GM12878 (cell line): ENCODE data around the gene ZDHHC17. TPM values are rescaled to one million over a fixed set of nuclear protein-coding genes. Genes with fewer than 3 reads are reported as not detected.

Experiments used
- ATAC-seq: fragments of 200-7000 bp; cut with Tn5 transposase; 3 replicates; pipeline ENCODE4 v1.9.1; 2020; ENCODE audit warnings: mild to moderate bottlenecking, moderate library complexity
- BruUV-seq: library from RNA; stranded (reverse); fragments of 400-500 nt; replicated peaks from 2 replicates; lab custom pipeline; 2021; lab: Mats Ljungman, UMichigan
- CTCF ChIA-PET: fragments of 300-600 bp; sonication (Branson Sonifier 250); formaldehyde crosslinking; extraction: SDS; loops from one replicate; lab custom pipeline; 2021; ENCODE audit warnings: inconsistent platforms; lab: Yijun Ruan, JAX
- POLR2A ChIA-PET: fragments of 350-600 bp; formaldehyde crosslinking; extraction: SDS; loops from one replicate; lab custom pipeline; 2021; ENCODE audit warnings: inconsistent platforms; lab: Charles Lee
- RAD21 ChIA-PET: fragments of 300-600 bp; sonication (Branson Sonifier 250); formaldehyde crosslinking; loops from one replicate; lab custom pipeline; 2023; ENCODE audit warnings: antibody characterized with exemption; ENCODE audit not compliant: unreplicated experiment; lab: Charles Lee
- SMC1A ChIA-PET: fragments of 300-600 bp; sonication (Branson Sonifier 250); formaldehyde crosslinking; loops from one replicate; lab custom pipeline; 2023; ENCODE audit not compliant: unreplicated experiment, uncharacterized antibody; lab: Charles Lee
- DNase-seq: peaks from one replicate; pipeline ENCODE4 v3.0.0-alpha.2; 2011; ENCODE audit warnings: low read depth, low spot score
- FAIRE-seq: peaks from 3 replicates; lab custom pipeline; 2011; peaks lifted over from hg19 to GRCh38; lab: Jason Lieb, UNC
- H2AFZ ChIP-seq: 2 replicates; pipeline ENCODE4 v1.6.0; 2011; ENCODE audit warnings: low read depth, low read length, control low read depth; ENCODE audit not compliant: control insufficient read depth
- H3K27ac ChIP-seq: 2 replicates; pipeline ENCODE4 v1.5.1; 2011; ENCODE audit warnings: control low read depth; ENCODE audit not compliant: control insufficient read depth, insufficient read depth
- H3K27me3 ChIP-seq, 2 experiments: replicated peaks in 1 of 2; 2 replicates each; pipeline versions ENCODE4 v1.6.0 to v1.6.1; 2011; ENCODE audit warnings: low read length in 1 of 2; ENCODE audit not compliant: control insufficient read depth in 2 of 2, insufficient read depth in 2 of 2
- H3K36me3 ChIP-seq, 2 experiments: 2 replicates each; pipeline ENCODE4 v1.5.1; 2011; ENCODE audit warnings: low read length in 1 of 2; ENCODE audit not compliant: control insufficient read depth in 2 of 2, insufficient read depth in 2 of 2
- H3K4me1 ChIP-seq: 2 replicates; pipeline ENCODE4 v1.6.1; 2011; ENCODE audit warnings: mild to moderate bottlenecking, low read length, moderate library complexity, mixed read lengths; ENCODE audit not compliant: control insufficient read depth, insufficient read depth
- H3K4me2 ChIP-seq: 2 replicates; pipeline ENCODE4 v1.6.0; 2011; ENCODE audit warnings: control low read depth; ENCODE audit not compliant: control insufficient read depth, insufficient read depth
- H3K4me3 ChIP-seq: fragments of 200-600 bp; sonication (generic); 2 replicates; pipeline ENCODE4 v1.5.1; 2016
- H3K79me2 ChIP-seq: 2 replicates; pipeline ENCODE4 v1.6.0; 2011; ENCODE audit warnings: low read length; ENCODE audit not compliant: control insufficient read depth, insufficient read depth
- H3K9ac ChIP-seq: 2 replicates; pipeline ENCODE4 v1.8.0; 2011; ENCODE audit warnings: low read length, control low read depth, mixed read lengths; ENCODE audit not compliant: control insufficient read depth, insufficient read depth
- H3K9me3 ChIP-seq: replicated peaks from 3 replicates; pipeline ENCODE4 v1.5.1; 2011; ENCODE audit warnings: mild to moderate bottlenecking, low read length; ENCODE audit not compliant: control insufficient read depth, insufficient read depth
- H4K20me1 ChIP-seq: 2 replicates; pipeline ENCODE4 v1.6.0; 2011; ENCODE audit not compliant: control insufficient read depth, insufficient read depth
- ATF7 ChIP-seq: fragments of 450-650 bp; IDR thresholded peaks from 2 replicates; pipeline ENCODE4 v1.6.1; 2016; ENCODE audit warnings: low read depth, mild to moderate bottlenecking
- E2F4 ChIP-seq: IDR thresholded peaks from 2 replicates; pipeline ENCODE4 v1.6.1; 2012; ENCODE audit warnings: low read depth, low read length, improper control_type of control experiment
- EED ChIP-seq: sonication (generic); IDR thresholded peaks from 2 replicates; pipeline ENCODE4 v1.6.1; 2016; ENCODE audit warnings: antibody characterized with exemption, low read depth
- JUNB ChIP-seq: IDR thresholded peaks from 2 replicates; pipeline ENCODE4 v1.6.1; 2016; ENCODE audit warnings: antibody characterized with exemption, mild to moderate bottlenecking
- MAX ChIP-seq: IDR thresholded peaks from 2 replicates; pipeline ENCODE4 v1.6.1; 2012; ENCODE audit warnings: low read depth, low read length, improper control_type of control experiment
- MXI1 ChIP-seq: fragments of 150-350 bp; IDR thresholded peaks from 2 replicates; pipeline ENCODE4 v1.6.1; 2011; ENCODE audit warnings: low read depth, mild to moderate bottlenecking, inconsistent platforms, low read length, improper control_type of control experiment
- NFYB ChIP-seq: IDR thresholded peaks from 2 replicates; pipeline ENCODE4 v1.6.1; 2011; ENCODE audit warnings: low read depth, mild to moderate bottlenecking, low read length, improper control_type of control experiment, moderate library complexity; ENCODE audit not compliant: insufficient read depth
- PBX3 ChIP-seq: IDR thresholded peaks from 2 replicates; pipeline ENCODE4 v1.6.1; 2011; ENCODE audit warnings: mild to moderate bottlenecking, low read depth, low read length, moderate library complexity; ENCODE audit not compliant: insufficient replicate concordance
- USF2 ChIP-seq: IDR thresholded peaks from 2 replicates; pipeline ENCODE4 v1.6.1; 2011; ENCODE audit warnings: low read depth, low read length, improper control_type of control experiment, borderline replicate concordance
- ZNF217 ChIP-seq: fragments of 450-650 bp; IDR thresholded peaks from 2 replicates; pipeline ENCODE4 v1.6.1; 2017; ENCODE audit warnings: antibody characterized with exemption, mild to moderate bottlenecking
- ZNF24 ChIP-seq: fragments of 450-650 bp; IDR thresholded peaks from 2 replicates; pipeline ENCODE4 v1.6.1; 2017; ENCODE audit warnings: antibody characterized with exemption, mild to moderate bottlenecking
- WGBS: methylation state at CpG from one replicate; pipeline ENCODE4 v1.1.6; 2016; ENCODE audit warnings: low lambda C conversion rate; ENCODE audit not compliant: insufficient replicate concordance, insufficient coverage; ENCODE audit errors: missing lambda C conversion rate; 5-methylcytosine and 5-hydroxymethylcytosine counted together
- in situ Hi-C: fragments of 300-500 bp; cut with MboI; formaldehyde crosslinking; loops from 9 replicates; pipeline ENCODE4 v1.14.3; 2018; ENCODE audit warnings: mixed read lengths
- intact Hi-C: fragments of 100-400 bp; cut with micrococcal nuclease; formaldehyde crosslinking; loops from one replicate; pipeline ENCODE4 v1.14.2; 2022; ENCODE audit not compliant: unreplicated experiment
- polyA plus RNA-seq, 11 experiments: library from polyadenylated mRNA; depleted of rRNA in 4 of 11; unstranded in 6 of 11; stranded (reverse) in 5 of 11; fragments of >200 nt; fragmentation: Nextera tagmentation in 4 of 11; fragmentation: Illumina TruSeq in 1 of 11; extraction: Ambion mirVana in 4 of 11; extraction: Trizol in 1 of 11; gene quantifications; 1 replicate in 1 of 11; 2 replicates in 10 of 11; pipeline versions ENCODE4 v1.2.1 to v1.2.3, GENCODE V29; 2011 to 2016; ENCODE audit warnings: inconsistent platforms in 2 of 11, missing spikeins in 2 of 11, low read depth in 1 of 11
- total RNA-seq, 4 experiments: library from RNA; depleted of rRNA in 3 of 4; stranded (reverse); fragments of >200 nt in 3 of 4; fragmentation: Illumina TruSeq in 1 of 4; extraction: Trizol in 1 of 4; gene quantifications; 2 replicates each; pipeline versions ENCODE4 v1.2.1 to v1.2.3, GENCODE V29; 2013 to 2021

ZDHHC17 gene
- total and polyA plus RNA-seq, 10 of the 15 experiments (the other 5 are each of a cell fraction or from before 2014, with no cell fraction given) = 4.3 to 50.0 (median 19.3) TPM

GRCh38 chr12:76856018-76856644 is 92.2 kb downstream of the ZDHHC17 start (continued):
- TF ChIP-seq EED (no peak), MXI1 (no peak), ATF7 (no peak), JUNB (no peak), MAX (no peak), PBX3 (no peak), NFYB (no peak), ZNF217 (no peak), ZNF24 (no peak)

- Histone ChIP-seq H3K27ac (no peak overlapping the region), H3K36me3 (no peaks in the 10 kb centered on the region; a peak in 1 of 4 replicates), H3K4me2 (no peak overlapping the region), H3K4me1 (no peaks in the 10 kb centered on the region), H3K27me3 (no peaks in the 10 kb centered on the region), H4K20me1 (no peaks in the 10 kb centered on the region), H3K4me3 (no peak overlapping the region), H2AFZ (no peak overlapping the region), H3K79me2 (no peaks in the 10 kb centered on the region), H3K9me3 (no peaks in the 10 kb centered on the region), H3K9ac (no peak overlapping the region)
- ChIA-PET RAD21 (no interaction called here), SMC1A (no interaction called here), CTCF (no interaction called here), POLR2A (no interaction called here)
- ATAC-seq (no peak; the same call in 2 of the 3 replicates), FAIRE-seq (no peak), DNase-seq (no peak)
- in situ Hi-C loops = no loop called here
- intact Hi-C loops = no loop called here
- WGBS = 62% methylated on average over 4 of the region's 4 CpGs
- BruUV-seq = no TSS peak
- TF ChIP-seq E2F4 = no peak
- TF ChIP-seq USF2 = no peak
Observed at GRCh38 chr12:76859611-76860010, 95.7 kb downstream of the ZDHHC17 start.
